Activated T-helper 17 cell treated with anti-CD3 and anti-CD28 coated beads, Interleukin-2, amount 50 U/mL, for 72 hours (primary cell): Measurements from ENCODE around the gene HOXD10. TPM values are rescaled to one million over a fixed set of nuclear protein-coding genes. Genes with fewer than 3 reads are reported as not detected.

Experiments
- ATAC-seq: fragments of 150-1000 bp; cut with Tn5 transposase; replicated peaks from 2 replicates; pipeline ENCODE4 v1.10.0; 2021; ENCODE audit warnings: mild to moderate bottlenecking, moderate library complexity
- H3K27ac Mint-ChIP-seq: one replicate; pipeline ENCODE4 v1.8.0; 2022; ENCODE audit warnings: mixed read lengths
- H3K27me3 Mint-ChIP-seq: one replicate; pipeline ENCODE4 v1.8.0; 2022; ENCODE audit warnings: mixed read lengths
- H3K36me3 Mint-ChIP-seq: one replicate; pipeline ENCODE4 v1.8.0; 2022; ENCODE audit warnings: low read depth, mild to moderate bottlenecking, mixed read lengths
- H3K4me1 Mint-ChIP-seq: one replicate; pipeline ENCODE4 v1.8.0; 2022; ENCODE audit warnings: mixed read lengths
- H3K4me3 Mint-ChIP-seq: one replicate; pipeline ENCODE4 v1.8.0; 2022; ENCODE audit warnings: mild to moderate bottlenecking, mixed read lengths
- H3K9me3 Mint-ChIP-seq: one replicate; pipeline ENCODE4 v1.8.0; 2022; ENCODE audit warnings: mixed read lengths
- total RNA-seq, 2 donors: library from RNA; stranded (reverse); gene quantifications; one replicate each; pipeline ENCODE4 v1.2.3, GENCODE V29; 2022

Gene HOXD10
- total RNA-seq, 2 donors from 2014 or later = not detected

DNA sequence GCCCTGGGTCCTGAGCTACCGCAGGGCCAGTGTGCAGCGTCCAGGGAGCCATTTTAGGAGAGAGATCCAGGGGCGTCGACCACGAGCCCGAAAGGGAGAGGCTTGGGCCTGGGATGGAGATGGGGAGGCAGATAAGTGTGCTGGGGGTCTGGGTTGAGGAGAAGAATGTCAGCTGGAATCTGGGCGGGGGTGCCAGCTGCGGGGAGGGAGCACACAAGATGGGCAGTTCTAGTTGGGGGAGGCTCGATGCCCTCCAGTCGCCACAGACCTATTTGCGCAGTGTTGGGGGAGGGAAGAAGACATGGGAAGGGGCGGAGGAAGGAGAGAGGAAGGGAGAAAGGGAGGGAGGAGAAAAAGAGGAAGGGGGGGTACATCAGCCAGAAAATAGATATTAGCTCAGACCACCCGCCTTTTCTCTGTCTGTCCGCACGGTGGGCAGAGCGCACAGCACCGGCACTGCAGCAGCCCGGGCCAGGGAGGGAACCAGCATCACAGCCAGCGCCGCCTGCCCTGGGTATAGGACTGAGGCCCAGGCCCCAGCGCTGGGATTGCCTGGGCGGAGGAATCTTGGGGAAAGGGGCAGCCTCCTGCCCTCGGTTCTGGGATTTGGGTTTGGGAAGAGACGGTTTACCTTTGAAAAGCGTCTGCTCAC, 11.4 kb upstream of the HOXD10 start:
- H3K27ac Mint-ChIP-seq = no peak overlapping the region
- no peak overlapping the region for H3K4me3 Mint-ChIP-seq
- no peak for ATAC-seq
- H3K4me1 Mint-ChIP-seq = peaks cover 15% of the 10 kb centered on the region
- no peaks in the 10 kb centered on the region for H3K9me3 Mint-ChIP-seq
- peaks cover 26% of the 10 kb centered on the region for H3K36me3 Mint-ChIP-seq
- peaks cover 70% of the 10 kb centered on the region for H3K27me3 Mint-ChIP-seq

- no peak overlapping the region for H3K27ac Mint-ChIP-seq
- peaks cover 74% of the 10 kb centered on the region for H3K27me3 Mint-ChIP-seq
- no peak for ATAC-seq
- peak overlapping the region; percentile 47 for H3K4me3 Mint-ChIP-seq
- peaks cover 26% of the 10 kb centered on the region for H3K36me3 Mint-ChIP-seq
- H3K9me3 Mint-ChIP-seq = no peaks in the 10 kb centered on the region
- H3K4me1 Mint-ChIP-seq = peaks cover 15% of the 10 kb centered on the region
Observed at GRCh38 chr2:176105730-176106580, 10.6 kb upstream of the HOXD10 start.

DNA sequence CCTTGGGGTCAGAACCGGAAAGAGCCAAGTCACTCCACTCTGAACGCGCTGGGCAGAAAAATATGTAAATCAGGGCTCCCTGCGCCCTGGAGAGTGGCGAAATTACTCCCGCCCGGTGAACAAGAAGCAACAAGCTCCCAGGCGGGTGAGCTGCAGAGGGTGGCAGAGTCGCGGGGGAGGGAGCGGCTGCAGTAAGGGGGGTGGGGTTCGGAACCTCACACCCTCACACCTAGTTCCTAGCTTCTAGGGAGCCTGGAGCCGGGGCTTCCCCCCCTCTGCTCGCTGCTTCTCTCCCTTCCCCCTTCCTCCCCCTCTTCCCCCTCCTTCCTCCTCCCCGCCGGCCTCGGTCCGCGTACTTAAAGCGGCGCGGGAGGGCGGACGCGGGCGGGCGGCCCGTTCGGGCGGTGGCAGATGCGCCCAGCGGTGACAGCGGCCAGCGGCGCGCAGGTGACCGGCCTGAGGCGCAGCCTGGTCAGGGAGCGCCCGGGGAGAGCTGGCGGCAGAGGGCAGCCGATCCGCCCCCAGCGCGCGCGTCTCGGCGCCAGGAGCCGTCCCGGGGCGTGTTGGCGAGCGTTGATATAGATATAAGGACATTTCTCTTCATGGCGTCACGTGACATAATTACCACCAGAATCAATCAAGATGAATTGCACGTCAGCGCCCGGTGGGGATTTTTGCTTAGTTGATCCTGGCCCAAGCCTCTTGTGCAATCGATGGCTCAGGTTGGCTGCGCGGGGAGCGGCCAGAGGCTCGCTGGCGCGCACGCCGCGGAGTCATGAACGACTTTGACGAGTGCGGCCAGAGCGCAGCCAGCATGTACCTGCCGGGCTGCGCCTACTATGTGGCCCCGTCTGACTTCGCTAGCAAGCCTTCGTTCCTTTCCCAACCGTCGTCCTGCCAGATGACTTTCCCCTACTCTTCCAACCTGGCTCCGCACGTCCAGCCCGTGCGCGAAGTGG, 9.7 kb upstream of the HOXD10 start, which contains the start of gene HOXD11:
Gene HOXD11, plus strand, starts transcription at position 700 of the 959 bp plus-strand sequence. Its CDS starts 76 bp downstream, at position 776.
- Mint-ChIP-seq H3K9me3 (no peaks in the 10 kb centered on the region), H3K4me1 (peaks cover 15% of the 10 kb centered on the region), H3K4me3 (peak within 1 kb of the TSS; percentile 47), H3K27ac (no peak within 1 kb of the TSS), H3K36me3 (peaks cover 26% of the 10 kb centered on the region), H3K27me3 (peaks cover 72% of the 10 kb centered on the region)
- no peak for ATAC-seq

GRCh38 chr2:176107731-176108181, 8.8 kb upstream of the HOXD10 start:
- H3K9me3 Mint-ChIP-seq = no peaks in the 10 kb centered on the region
- no peak overlapping the region for H3K4me3 Mint-ChIP-seq
- peaks cover 69% of the 10 kb centered on the region for H3K27me3 Mint-ChIP-seq
- peaks cover 15% of the 10 kb centered on the region for H3K4me1 Mint-ChIP-seq
- ATAC-seq = no peak
- H3K36me3 Mint-ChIP-seq = peaks cover 26% of the 10 kb centered on the region
- no peak overlapping the region for H3K27ac Mint-ChIP-seq

- Mint-ChIP-seq H3K36me3 (peaks cover 26% of the 10 kb centered on the region), H3K27me3 (peaks cover 70% of the 10 kb centered on the region), H3K4me1 (peaks cover 15% of the 10 kb centered on the region), H3K9me3 (peaks cover 4% of the 10 kb centered on the region), H3K27ac (no peak overlapping the region), H3K4me3 (peak overlapping the region; percentile 13)
- no peak for ATAC-seq
Observed at GRCh38 chr2:176109192-176109901, 7.2 kb upstream of the HOXD10 start.

GRCh38 chr2:176109946-176110345, 6.6 kb upstream of the HOXD10 start:
- Mint-ChIP-seq H3K36me3 (peaks cover 25% of the 10 kb centered on the region), H3K27ac (no peak overlapping the region), H3K4me3 (no peak overlapping the region), H3K4me1 (peaks cover 15% of the 10 kb centered on the region), H3K9me3 (peaks cover 4% of the 10 kb centered on the region), H3K27me3 (peaks cover 67% of the 10 kb centered on the region)
- ATAC-seq = no peak

DNA sequence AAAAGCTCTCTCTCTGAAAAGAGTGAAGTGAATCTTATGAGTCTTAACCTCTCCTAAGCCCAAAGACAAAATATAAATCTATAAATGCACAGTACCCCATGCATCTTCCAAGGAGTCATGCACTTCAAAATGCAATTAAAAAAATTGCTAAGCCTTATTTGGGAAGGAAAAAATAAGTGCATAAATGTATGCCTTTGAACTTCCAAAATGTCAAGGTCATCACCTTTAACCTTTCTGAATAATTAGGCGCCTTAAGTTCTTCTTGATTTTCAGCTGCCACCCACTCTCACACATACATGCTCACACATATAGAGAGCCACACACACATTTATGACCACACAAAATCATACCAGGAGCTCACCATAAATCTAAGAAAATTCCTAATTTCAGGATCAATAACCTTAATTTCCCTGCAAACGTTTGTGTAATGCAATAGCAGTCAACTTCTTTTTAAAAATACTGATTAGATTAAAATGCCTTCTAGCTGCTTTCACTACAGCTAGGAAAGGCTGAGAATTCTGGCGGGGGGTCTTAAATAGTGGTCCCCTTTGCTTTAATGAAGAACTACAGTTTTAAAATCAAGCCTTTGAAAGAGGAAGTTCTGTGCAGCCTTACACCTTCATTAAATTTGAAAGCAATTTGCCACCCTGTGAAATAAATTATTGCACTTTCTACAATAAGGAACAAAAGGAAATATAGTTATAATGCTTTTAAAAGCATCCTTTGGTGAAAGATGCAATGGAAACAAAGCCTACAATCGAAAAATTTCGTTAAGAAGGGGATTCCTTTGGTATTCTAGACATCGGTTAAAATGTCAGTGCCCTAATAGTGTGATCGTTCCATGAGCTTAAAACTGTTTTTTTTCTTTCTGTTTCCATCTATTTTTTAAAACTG, 5.9 kb upstream of the HOXD10 start:
- no peak overlapping the region for H3K27ac Mint-ChIP-seq
- H3K4me3 Mint-ChIP-seq = no peak overlapping the region
- H3K36me3 Mint-ChIP-seq = peaks cover 18% of the 10 kb centered on the region

GRCh38 chr2:176111309-176111663, 5.3 kb upstream of the HOXD10 start:
- Mint-ChIP-seq H3K4me3 (no peak overlapping the region), H3K27me3 (peaks cover 60% of the 10 kb centered on the region), H3K4me1 (peaks cover 8% of the 10 kb centered on the region), H3K27ac (no peak overlapping the region), H3K36me3 (peaks cover 12% of the 10 kb centered on the region), H3K9me3 (peaks cover 4% of the 10 kb centered on the region)
- no peak for ATAC-seq

More for the DNA sequence above, 5.9 kb upstream of the HOXD10 start:
- peaks cover 64% of the 10 kb centered on the region for H3K27me3 Mint-ChIP-seq
- H3K4me1 Mint-ChIP-seq = peaks cover 14% of the 10 kb centered on the region
- H3K9me3 Mint-ChIP-seq = peaks cover 4% of the 10 kb centered on the region
- no peak for ATAC-seq

DNA sequence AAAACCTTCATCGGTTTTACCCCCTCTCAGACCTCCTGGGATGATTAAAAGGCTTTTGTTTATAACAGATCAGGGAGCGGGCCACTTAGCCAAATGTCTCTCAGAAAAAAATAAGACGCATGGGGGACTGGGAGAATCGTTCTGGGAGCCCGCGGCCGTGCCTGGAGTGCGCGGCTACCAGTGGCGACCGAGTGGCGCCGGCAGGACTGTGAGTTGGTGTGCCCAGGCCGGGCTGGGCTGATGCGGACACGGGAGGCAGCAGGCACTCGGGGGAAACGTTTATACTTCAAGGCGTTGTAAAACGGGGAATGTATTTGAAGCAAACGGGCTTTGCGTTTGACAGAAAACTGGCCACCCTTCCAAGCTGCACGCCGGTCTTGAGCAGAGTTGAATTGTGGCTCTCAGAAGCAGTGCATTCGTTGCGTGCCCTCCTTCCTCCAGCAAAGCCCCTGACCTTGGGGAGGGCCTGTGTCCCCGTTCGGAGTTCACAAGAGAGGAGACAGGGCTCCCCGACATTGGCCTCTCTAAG, 4.7 kb upstream of the HOXD10 start:
- no peak for ATAC-seq
- Mint-ChIP-seq H3K4me3 (no peak overlapping the region), H3K27ac (no peak overlapping the region), H3K4me1 (peaks cover 5% of the 10 kb centered on the region), H3K9me3 (peaks cover 4% of the 10 kb centered on the region), H3K36me3 (peaks cover 9% of the 10 kb centered on the region), H3K27me3 (peaks cover 64% of the 10 kb centered on the region)

- ATAC-seq = no peak
- peaks cover 9% of the 10 kb centered on the region for H3K36me3 Mint-ChIP-seq
- H3K4me3 Mint-ChIP-seq = no peak overlapping the region
- no peak overlapping the region for H3K27ac Mint-ChIP-seq
- peaks cover 4% of the 10 kb centered on the region for H3K9me3 Mint-ChIP-seq
- peaks cover 5% of the 10 kb centered on the region for H3K4me1 Mint-ChIP-seq
- H3K27me3 Mint-ChIP-seq = peaks cover 68% of the 10 kb centered on the region
Observed at GRCh38 chr2:176112375-176113302, 3.9 kb upstream of the HOXD10 start.

DNA sequence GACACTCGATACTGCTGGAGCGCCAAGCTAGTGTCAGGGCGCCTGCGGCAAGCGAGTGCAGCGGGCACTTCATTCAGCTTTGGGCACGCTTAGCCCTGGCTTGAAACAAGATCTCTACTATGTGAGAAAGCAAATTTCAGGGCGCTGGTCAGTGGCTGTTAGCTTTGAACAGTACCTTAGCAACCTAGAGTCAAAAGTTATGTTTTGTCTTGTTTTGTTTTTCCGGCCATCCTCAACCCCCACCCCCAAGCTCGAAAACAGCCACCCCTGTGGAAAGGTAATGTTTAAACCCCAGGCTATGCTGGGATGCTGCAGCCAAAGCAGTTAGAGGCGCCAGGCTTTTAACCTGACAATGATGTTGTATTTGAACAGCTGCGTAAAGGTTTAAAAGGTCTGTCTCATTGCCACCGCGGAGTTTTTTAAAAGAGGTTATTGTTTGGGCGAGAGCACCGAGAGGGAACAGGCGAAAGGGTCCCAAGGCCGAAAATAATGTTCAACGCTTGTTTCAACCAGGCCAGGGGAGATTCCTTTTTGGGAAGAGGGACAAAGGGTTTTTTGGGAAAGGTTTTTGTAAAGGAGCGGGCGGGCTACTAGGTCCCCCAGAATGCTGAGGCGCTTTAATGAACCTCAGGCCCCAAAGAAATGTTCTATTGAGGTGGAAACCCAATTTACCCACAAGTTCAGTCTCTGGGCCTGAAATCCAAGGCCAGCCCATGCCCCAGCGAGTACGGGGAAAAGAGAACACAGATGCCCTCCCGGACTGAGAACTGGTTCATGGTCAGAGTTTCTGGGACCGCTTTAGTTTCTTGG, 2.3 kb upstream of the HOXD10 start:
- H3K9me3 Mint-ChIP-seq = peaks cover 4% of the 10 kb centered on the region
- H3K27me3 Mint-ChIP-seq = peaks cover 76% of the 10 kb centered on the region
- H3K36me3 Mint-ChIP-seq = peaks cover 4% of the 10 kb centered on the region
- no peak for ATAC-seq
- no peak overlapping the region for H3K4me3 Mint-ChIP-seq
- H3K27ac Mint-ChIP-seq = no peak overlapping the region
- peaks cover 12% of the 10 kb centered on the region for H3K4me1 Mint-ChIP-seq
